Neural crest cell (in vitro differentiated cells): ENCODE data around the gene CFAP73. TPM values are rescaled to one million over a fixed set of nuclear protein-coding genes. Genes with fewer than 3 reads are reported as not detected.

Source experiments
- DNase-seq: peaks from one replicate; pipeline ENCODE4 v3.0.0; 2021; ENCODE audit warnings: low read depth, mixed read lengths, low spot score
- H3K27ac Mint-ChIP-seq: one replicate; pipeline ENCODE4 v1.8.0; 2021; ENCODE audit warnings: mild to moderate bottlenecking, mixed read lengths; ENCODE audit not compliant: unreplicated experiment
- H3K27me3 Mint-ChIP-seq: 2 replicates; pipeline ENCODE4 v1.8.0; 2021; ENCODE audit warnings: low read depth, mild to moderate bottlenecking, mixed read lengths
- H3K36me3 Mint-ChIP-seq: 2 replicates; pipeline ENCODE4 v1.8.0; 2021; ENCODE audit warnings: low read depth, mild to moderate bottlenecking, mixed read lengths
- H3K4me1 Mint-ChIP-seq: 2 replicates; pipeline ENCODE4 v1.8.0; 2021; ENCODE audit warnings: mixed read lengths
- H3K4me3 Mint-ChIP-seq: one replicate; pipeline ENCODE4 v1.8.0; 2021; ENCODE audit warnings: mild to moderate bottlenecking, mixed read lengths
- H3K9me3 Mint-ChIP-seq: 2 replicates; pipeline ENCODE4 v1.8.0; 2021; ENCODE audit warnings: mixed read lengths
- total RNA-seq: library from RNA; stranded (reverse); gene quantifications from 2 replicates; pipeline ENCODE4 v1.2.1, GENCODE V29; 2021
- TF ChIP-seq, protein P1 (sequence below): fragments of 200-600 bp; sonication (generic); conservative IDR thresholded peaks from 2 replicates; pipeline ENCODE4 v1.5.0; 2021; ENCODE audit warnings: antibody characterized with exemption, mild to moderate bottlenecking

Gene CFAP73
- total RNA-seq, 1 donor from 2014 or later, result not detected

- Mint-ChIP-seq H3K27ac (no peak overlapping the region), H3K4me3 (no peak overlapping the region), H3K9me3 (no peaks in the 10 kb centered on the region), H3K4me1 (peaks cover 13% of the 10 kb centered on the region), H3K36me3 (peaks cover 2% of the 10 kb centered on the region), H3K27me3 (peaks cover 3% of the 10 kb centered on the region)
- TF ChIP-seq, protein P1, sequence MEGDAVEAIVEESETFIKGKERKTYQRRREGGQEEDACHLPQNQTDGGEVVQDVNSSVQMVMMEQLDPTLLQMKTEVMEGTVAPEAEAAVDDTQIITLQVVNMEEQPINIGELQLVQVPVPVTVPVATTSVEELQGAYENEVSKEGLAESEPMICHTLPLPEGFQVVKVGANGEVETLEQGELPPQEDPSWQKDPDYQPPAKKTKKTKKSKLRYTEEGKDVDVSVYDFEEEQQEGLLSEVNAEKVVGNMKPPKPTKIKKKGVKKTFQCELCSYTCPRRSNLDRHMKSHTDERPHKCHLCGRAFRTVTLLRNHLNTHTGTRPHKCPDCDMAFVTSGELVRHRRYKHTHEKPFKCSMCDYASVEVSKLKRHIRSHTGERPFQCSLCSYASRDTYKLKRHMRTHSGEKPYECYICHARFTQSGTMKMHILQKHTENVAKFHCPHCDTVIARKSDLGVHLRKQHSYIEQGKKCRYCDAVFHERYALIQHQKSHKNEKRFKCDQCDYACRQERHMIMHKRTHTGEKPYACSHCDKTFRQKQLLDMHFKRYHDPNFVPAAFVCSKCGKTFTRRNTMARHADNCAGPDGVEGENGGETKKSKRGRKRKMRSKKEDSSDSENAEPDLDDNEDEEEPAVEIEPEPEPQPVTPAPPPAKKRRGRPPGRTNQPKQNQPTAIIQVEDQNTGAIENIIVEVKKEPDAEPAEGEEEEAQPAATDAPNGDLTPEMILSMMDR, result no peak
- DNase-seq, result no peak
Measured at GRCh38 chr12:113164014-113164413, 14.5 kb downstream of the CFAP73 start.

DNA sequence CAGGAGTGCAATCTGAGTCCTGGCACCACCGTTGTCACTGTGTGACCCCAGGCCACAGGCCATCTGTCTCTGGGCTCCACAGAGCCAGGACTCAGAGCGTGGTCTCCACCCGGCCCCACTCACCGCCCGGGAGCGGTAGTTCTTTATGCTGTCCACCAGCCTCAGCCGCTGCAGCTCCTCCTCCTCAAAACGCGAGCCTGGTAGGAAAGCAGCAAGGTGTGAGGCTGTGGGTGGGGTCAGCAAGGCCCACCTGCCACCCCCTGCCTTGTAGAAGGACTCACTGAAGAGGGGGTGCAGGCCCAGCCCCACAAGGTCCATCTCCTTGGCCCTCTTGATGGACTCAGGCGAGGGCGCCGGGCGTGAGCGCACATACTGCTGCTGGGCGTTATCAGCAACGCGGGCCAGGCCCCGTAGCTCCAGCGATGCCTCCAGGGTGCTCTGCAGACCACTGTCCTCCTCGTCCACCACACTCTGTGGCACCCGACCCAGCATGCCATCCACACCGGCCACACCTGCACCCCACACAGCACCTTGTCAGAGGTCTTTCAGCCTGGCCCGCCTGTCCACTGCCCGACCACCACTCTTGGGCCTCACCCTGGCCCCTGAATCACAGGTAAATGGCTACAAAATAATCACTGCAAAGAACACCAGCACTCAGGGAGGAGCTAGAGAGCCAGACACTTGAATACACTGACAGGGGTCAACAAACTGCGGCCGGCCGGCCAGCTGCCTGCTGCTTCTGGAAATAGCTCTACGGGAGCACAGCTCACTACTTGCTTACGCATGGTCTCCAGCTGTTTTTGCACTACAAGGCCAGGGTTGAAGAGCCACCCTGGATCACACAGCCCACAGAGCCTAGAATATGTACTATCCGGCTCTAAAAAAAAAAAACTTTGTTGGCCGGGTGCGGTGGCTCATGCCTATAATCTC, 16.3 kb downstream of the CFAP73 start:
- DNase-seq, result no peak
- Mint-ChIP-seq H3K9me3 (no peaks in the 10 kb centered on the region), H3K36me3 (peaks cover 4% of the 10 kb centered on the region), H3K27me3 (peaks cover 3% of the 10 kb centered on the region), H3K4me1 (peaks cover 13% of the 10 kb centered on the region), H3K27ac (no peak overlapping the region), H3K4me3 (no peak overlapping the region)
- TF ChIP-seq, protein P1, result no peak

- Mint-ChIP-seq H3K9me3 (no peaks in the 10 kb centered on the region), H3K4me3 (no peak overlapping the region), H3K36me3 (peaks cover 8% of the 10 kb centered on the region), H3K27me3 (no peaks in the 10 kb centered on the region), H3K27ac (no peak overlapping the region), H3K4me1 (no peaks in the 10 kb centered on the region)
- TF ChIP-seq, protein P1, result no peak
- no peak for DNase-seq
Measured at GRCh38 chr12:113167868-113168267, 18.3 kb downstream of the CFAP73 start.

GRCh38 chr12:113169697-113170096, 20.2 kb downstream of the CFAP73 start:
- no peak for DNase-seq
- Mint-ChIP-seq H3K9me3 (no peaks in the 10 kb centered on the region), H3K4me1 (no peaks in the 10 kb centered on the region), H3K4me3 (no peak overlapping the region), H3K27ac (no peak overlapping the region), H3K36me3 (peaks cover 11% of the 10 kb centered on the region), H3K27me3 (no peaks in the 10 kb centered on the region)
- TF ChIP-seq, protein P1, result no peak

DNA sequence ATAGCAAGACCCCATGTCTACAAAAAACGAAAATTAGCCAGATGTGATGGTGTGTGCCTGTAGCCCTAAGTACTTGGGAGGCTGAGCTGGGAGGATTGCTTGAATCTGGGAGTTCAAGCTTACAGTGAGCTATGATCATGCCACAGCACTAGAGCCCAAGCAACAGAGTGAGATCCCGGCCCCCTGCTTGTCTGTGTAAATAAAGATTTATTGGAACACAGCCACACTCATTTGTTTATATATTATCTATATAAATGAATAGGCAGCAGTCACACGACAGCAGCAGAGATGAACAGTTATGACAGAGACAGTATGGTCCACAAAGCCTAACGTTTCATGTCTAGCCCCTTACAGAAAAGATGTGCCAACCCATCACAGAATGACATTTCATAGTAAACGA, 20.9 kb downstream of the CFAP73 start:
- Mint-ChIP-seq H3K27ac (no peak overlapping the region), H3K4me3 (no peak overlapping the region), H3K27me3 (no peaks in the 10 kb centered on the region), H3K36me3 (peaks cover 13% of the 10 kb centered on the region), H3K9me3 (no peaks in the 10 kb centered on the region), H3K4me1 (no peaks in the 10 kb centered on the region)
- TF ChIP-seq, protein P1, result no peak
- no peak for DNase-seq
